ENCODE data around the gene FRAT1. TPM values are rescaled to one million over a fixed set of nuclear protein-coding genes. Genes with fewer than 3 reads are reported as not detected.

Gene FRAT1
- total and polyA plus RNA-seq, 9 donors = 1.2 to 2.6 (median 1.6) TPM

DNA sequence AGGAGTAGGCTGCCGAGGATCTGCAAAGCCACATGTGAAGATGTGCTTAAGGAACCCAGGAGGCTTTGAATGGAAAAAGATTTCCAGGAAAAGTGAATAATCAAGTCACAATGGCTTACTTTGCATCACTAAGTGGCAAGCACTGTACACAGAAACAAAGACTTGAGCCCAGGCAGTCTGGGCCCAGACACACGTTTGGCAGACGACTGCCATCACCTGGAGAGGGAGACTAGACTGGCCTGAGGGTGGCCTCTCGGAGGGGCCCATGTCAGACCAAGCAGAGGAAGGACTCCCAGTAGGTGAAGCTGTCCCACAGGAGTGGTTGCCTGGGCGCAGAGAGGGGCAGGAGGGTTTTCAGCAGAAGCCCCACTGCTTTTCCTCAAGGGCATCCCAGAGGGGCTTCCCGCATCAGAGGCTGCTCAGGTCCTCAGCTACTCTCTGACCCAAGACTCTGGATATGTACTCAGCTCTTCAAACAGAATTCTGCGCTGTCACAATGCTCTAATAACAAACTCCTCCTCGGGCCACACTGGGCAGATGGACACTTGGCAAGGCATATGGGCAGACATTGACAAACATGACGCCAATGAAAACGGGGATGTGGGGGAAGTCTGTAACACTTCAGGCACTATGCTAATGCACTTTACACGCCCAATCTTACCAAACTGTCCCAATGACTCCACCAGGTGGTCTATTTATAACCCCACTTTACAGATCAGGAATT is 43.4 kb downstream of the FRAT1 start:
- H3K4me3 ChIP-seq (ENCODE audit: low read length) = no peak overlapping the region
- H3K36me3 ChIP-seq (ENCODE audit: control insufficient read depth, insufficient read depth, low read length) = peaks cover 57% of the 10 kb centered on the region
- H3K27ac ChIP-seq (ENCODE audit: low read length) = no peak overlapping the region
- no peaks in the 10 kb centered on the region for H3K9me3 ChIP-seq (replicated peaks; ENCODE audit: control insufficient read depth, low read depth, low read length)
- WGBS (ENCODE audit: insufficient coverage) = 69% methylated on average over 5 of the region's 11 CpGs
- no peaks in the 10 kb centered on the region for H3K27me3 ChIP-seq (ENCODE audit: control insufficient read depth, insufficient read depth, low read length)
- no peak for DNase-seq
- H3K4me1 ChIP-seq (ENCODE audit: control insufficient read depth, insufficient read depth, low read length) = peaks cover 3% of the 10 kb centered on the region

DNA sequence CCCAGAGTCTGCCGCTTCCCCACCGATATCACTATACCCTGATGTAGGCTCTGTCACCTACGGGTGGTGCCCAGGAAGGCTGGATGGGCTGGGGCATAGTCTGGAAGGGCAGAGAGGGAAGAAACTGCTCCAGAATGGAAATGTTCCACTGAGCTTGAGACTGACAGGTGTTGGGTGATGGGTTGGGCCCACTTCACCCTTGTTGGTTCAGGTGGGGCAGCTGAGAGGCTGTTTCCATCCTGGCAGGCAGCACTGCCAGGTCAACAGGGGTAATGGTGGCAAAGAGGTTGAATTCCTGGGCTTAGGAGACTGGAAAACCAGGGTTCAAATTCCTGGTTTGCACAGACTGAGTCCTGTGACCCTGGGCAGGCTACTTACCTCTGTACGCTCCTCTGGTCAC is 44.0 kb downstream of the FRAT1 start:
- H3K27ac ChIP-seq (ENCODE audit: low read length) = no peak overlapping the region
- WGBS (ENCODE audit: insufficient coverage) = 90% methylated on average over 1 of the region's 4 CpGs
- H3K27me3 ChIP-seq (ENCODE audit: control insufficient read depth, insufficient read depth, low read length) = no peaks in the 10 kb centered on the region
- H3K4me1 ChIP-seq (ENCODE audit: control insufficient read depth, insufficient read depth, low read length) = peaks cover 3% of the 10 kb centered on the region
- no peak for DNase-seq
- H3K4me3 ChIP-seq (ENCODE audit: low read length) = no peak overlapping the region
- no peaks in the 10 kb centered on the region for H3K9me3 ChIP-seq (replicated peaks; ENCODE audit: control insufficient read depth, low read depth, low read length)
- H3K36me3 ChIP-seq (ENCODE audit: control insufficient read depth, insufficient read depth, low read length) = peaks cover 54% of the 10 kb centered on the region

DNA sequence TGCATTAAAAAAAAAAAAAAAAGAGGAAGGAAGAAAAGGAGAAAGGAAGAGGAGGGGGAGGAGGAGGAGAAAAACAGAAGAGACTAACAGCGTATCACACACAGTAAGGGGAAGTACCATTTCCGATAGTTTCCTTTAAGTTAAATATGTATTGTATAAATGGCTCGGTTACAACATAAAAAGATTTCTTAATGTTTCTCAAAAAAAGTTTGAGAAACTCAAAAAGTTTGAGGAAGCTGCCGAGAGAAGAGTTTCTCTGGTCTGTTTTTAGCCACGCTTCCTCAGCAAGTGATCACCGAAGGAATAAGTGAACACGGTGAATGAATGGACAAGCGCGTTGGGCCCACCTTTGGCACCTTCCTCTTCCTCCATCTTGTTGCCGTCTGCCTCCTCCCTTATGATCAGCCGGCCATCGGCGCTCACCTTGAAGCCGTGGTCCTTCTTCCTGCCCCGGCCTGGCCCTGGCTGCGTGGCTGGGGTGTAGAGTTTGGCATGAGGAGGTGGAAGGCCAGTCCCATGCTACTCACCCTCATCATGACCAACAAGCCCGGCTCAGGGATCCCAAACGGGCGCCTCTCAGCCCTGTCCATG is 46.8 kb downstream of the FRAT1 start:
- no peak overlapping the region for H3K4me3 ChIP-seq (ENCODE audit: low read length)
- H3K4me1 ChIP-seq (ENCODE audit: control insufficient read depth, insufficient read depth, low read length) = peaks cover 3% of the 10 kb centered on the region
- peak; percentile 61 for DNase-seq
- H3K27ac ChIP-seq (ENCODE audit: low read length) = peak overlapping the region; percentile 59
- H3K27me3 ChIP-seq (ENCODE audit: control insufficient read depth, insufficient read depth, low read length) = no peaks in the 10 kb centered on the region
- H3K9me3 ChIP-seq (replicated peaks; ENCODE audit: control insufficient read depth, low read depth, low read length) = no peaks in the 10 kb centered on the region
- 84% methylated on average over 9 of the region's 19 CpGs for WGBS (ENCODE audit: insufficient coverage)
- peaks cover 56% of the 10 kb centered on the region for H3K36me3 ChIP-seq (ENCODE audit: control insufficient read depth, insufficient read depth, low read length)

DNA sequence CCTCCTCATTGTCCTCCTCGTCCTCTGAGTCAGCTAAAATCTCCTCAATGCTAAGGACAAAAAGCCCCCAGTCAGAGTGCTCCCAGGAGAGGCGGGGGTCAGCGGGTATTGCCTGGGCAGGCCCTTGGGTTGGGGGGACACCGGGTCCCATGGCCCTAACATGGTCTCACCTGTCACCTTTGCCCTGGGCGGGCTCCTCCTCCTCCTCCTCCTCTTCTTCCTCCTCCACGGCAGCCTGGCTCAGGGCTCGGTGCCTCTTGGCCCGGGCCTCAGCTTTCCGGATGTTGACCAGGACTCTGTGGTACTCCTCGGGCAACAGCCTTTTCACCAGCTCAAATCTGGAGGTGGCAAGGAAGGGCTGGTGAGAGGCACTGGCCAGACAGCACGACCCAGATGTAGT is 47.5 kb downstream of the FRAT1 start:
- no peaks in the 10 kb centered on the region for H3K9me3 ChIP-seq (replicated peaks; ENCODE audit: control insufficient read depth, low read depth, low read length)
- H3K4me1 ChIP-seq (ENCODE audit: control insufficient read depth, insufficient read depth, low read length) = peaks cover 5% of the 10 kb centered on the region
- peaks cover 63% of the 10 kb centered on the region for H3K36me3 ChIP-seq (ENCODE audit: control insufficient read depth, insufficient read depth, low read length)
- no peak for DNase-seq
- no peak overlapping the region for H3K4me3 ChIP-seq (ENCODE audit: low read length)
- H3K27me3 ChIP-seq (ENCODE audit: control insufficient read depth, insufficient read depth, low read length) = no peaks in the 10 kb centered on the region
- H3K27ac ChIP-seq (ENCODE audit: low read length) = peak overlapping the region; percentile 20
- 91% methylated on average over 9 of the region's 11 CpGs for WGBS (ENCODE audit: insufficient coverage)

DNA sequence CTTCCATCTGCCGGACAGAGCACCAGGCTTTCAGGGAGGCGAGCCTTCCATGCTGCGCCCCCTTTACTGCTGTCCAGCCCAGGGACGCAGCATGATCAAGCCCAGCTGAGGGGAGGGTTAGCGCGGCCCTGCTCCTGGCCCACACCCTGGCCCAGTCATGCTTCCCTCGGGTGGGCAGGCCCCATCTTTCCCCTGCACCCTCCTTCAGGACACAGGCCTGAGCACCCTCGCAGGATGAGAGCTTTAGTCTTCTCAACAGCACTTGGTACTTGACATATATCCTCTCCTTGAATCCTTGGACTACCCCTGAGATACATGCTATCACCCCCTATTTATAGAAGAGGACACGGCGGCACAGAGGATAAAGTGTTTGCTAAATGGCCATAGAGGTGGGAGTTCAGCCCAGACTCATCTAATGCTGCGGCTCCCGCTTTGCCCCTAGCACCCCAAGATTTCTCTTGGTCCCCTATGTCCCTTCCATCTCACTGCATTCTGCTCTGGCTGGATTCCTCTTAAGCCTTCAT is 48.1 kb downstream of the FRAT1 start:
- H3K27me3 ChIP-seq (ENCODE audit: control insufficient read depth, insufficient read depth, low read length) = no peaks in the 10 kb centered on the region

More for the DNA sequence above, 48.1 kb downstream of the FRAT1 start:
- DNase-seq = no peak
- Histone ChIP-seq H3K4me3 (ENCODE audit: low read length) (no peak overlapping the region), H3K9me3 (replicated peaks; ENCODE audit: control insufficient read depth, low read depth, low read length) (no peaks in the 10 kb centered on the region), H3K4me1 (ENCODE audit: control insufficient read depth, insufficient read depth, low read length) (peaks cover 10% of the 10 kb centered on the region), H3K36me3 (ENCODE audit: control insufficient read depth, insufficient read depth, low read length) (peaks cover 69% of the 10 kb centered on the region), H3K27ac (ENCODE audit: low read length) (no peak overlapping the region)
- 91% methylated on average over 10 of the region's 12 CpGs for WGBS (ENCODE audit: insufficient coverage)

Other genes with a start within 250 kb of the FRAT1 start
- 0.35 TPM for gene SLIT1, start 133.3 kb upstream of the FRAT1 start, total RNA-seq
- gene SLIT1, start 133.3 kb upstream of the FRAT1 start, polyA plus RNA-seq (ENCODE audit: insufficient read depth in 1 of 8, insufficient read length in 8 of 8, low replicate concordance in 1 of 8) = 1 to 10 TPM in 5 of 8 donors, under 1 TPM in 3; 0.66 to 1.4 (median 1.1) TPM
- gene ARHGAP19, start 26.6 kb upstream of the FRAT1 start, total RNA-seq = 8.5 TPM
- gene ARHGAP19, start 26.6 kb upstream of the FRAT1 start, polyA plus RNA-seq (ENCODE audit: insufficient read depth in 1 of 8, insufficient read length in 8 of 8, low replicate concordance in 1 of 8) = 10 to 100 TPM in 6 of 8 donors, 1 to 10 TPM in 2; 9.0 to 19.9 (median 11.0) TPM
- 5.3 TPM for gene FRAT2, start 15.5 kb downstream of the FRAT1 start, total RNA-seq
- gene FRAT2, start 15.5 kb downstream of the FRAT1 start, polyA plus RNA-seq (ENCODE audit: insufficient read depth in 1 of 8, insufficient read length in 8 of 8, low replicate concordance in 1 of 8) = 1 to 10 TPM; 3.6 to 5.0 (median 4.3) TPM
- 14.3 TPM for gene RRP12, start 82.1 kb downstream of the FRAT1 start, total RNA-seq
- 10 to 100 TPM; 19.1 to 26.0 (median 21.6) TPM for gene RRP12, start 82.1 kb downstream of the FRAT1 start, polyA plus RNA-seq (ENCODE audit: insufficient read depth in 1 of 8, insufficient read length in 8 of 8, low replicate concordance in 1 of 8)
- 102 TPM for gene PGAM1, start 106.9 kb downstream of the FRAT1 start, total RNA-seq
- gene PGAM1, start 106.9 kb downstream of the FRAT1 start, polyA plus RNA-seq (ENCODE audit: insufficient read depth in 1 of 8, insufficient read length in 8 of 8, low replicate concordance in 1 of 8) = 100 to 1,000 TPM; 103 to 160 (median 113) TPM
- 30.2 TPM for gene EXOSC1, start 126.7 kb downstream of the FRAT1 start, total RNA-seq
- gene EXOSC1, start 126.7 kb downstream of the FRAT1 start, polyA plus RNA-seq (ENCODE audit: insufficient read depth in 1 of 8, insufficient read length in 8 of 8, low replicate concordance in 1 of 8) = 10 to 100 TPM; 24.1 to 32.2 (median 29.8) TPM
- gene ZDHHC16, start 126.9 kb downstream of the FRAT1 start, total RNA-seq = 27.8 TPM
- gene ZDHHC16, start 126.9 kb downstream of the FRAT1 start, polyA plus RNA-seq (ENCODE audit: insufficient read depth in 1 of 8, insufficient read length in 8 of 8, low replicate concordance in 1 of 8) = 10 to 100 TPM; 26.8 to 34.6 (median 31.5) TPM
- 51.9 TPM for gene MMS19, start 179.2 kb downstream of the FRAT1 start, total RNA-seq
- gene MMS19, start 179.2 kb downstream of the FRAT1 start, polyA plus RNA-seq (ENCODE audit: insufficient read depth in 1 of 8, insufficient read length in 8 of 8, low replicate concordance in 1 of 8) = 10 to 100 TPM; 57.6 to 70.8 (median 65.1) TPM
- gene UBTD1, start 179.7 kb downstream of the FRAT1 start, total RNA-seq = 10.6 TPM
- 10 to 100 TPM; 13.0 to 18.9 (median 14.8) TPM for gene UBTD1, start 179.7 kb downstream of the FRAT1 start, polyA plus RNA-seq (ENCODE audit: insufficient read depth in 1 of 8, insufficient read length in 8 of 8, low replicate concordance in 1 of 8)